Left lung (tissue), 10 donors: ENCODE data around the gene WWOX. TPM values are rescaled to one million over a fixed set of nuclear protein-coding genes. Genes with fewer than 3 reads are reported as not detected.

Experiments
- ATAC-seq: fragments of 200-7000 bp; cut with Tn5 transposase; one replicate; pipeline ENCODE4 v1.9.1; 2020; ENCODE audit warnings: moderate library complexity
- DNase-seq, 4 donors: peaks; one replicate each; pipeline ENCODE4 v3.0.0-alpha.2; 2013 to 2020
- H3K27ac ChIP-seq, 2 donors: fragments of 200-600 bp; sonication (generic) in 1 of 2; one replicate each; pipeline versions ENCODE4 v1.5.0 to v1.8.0; 2020 to 2021
- H3K27me3 ChIP-seq, 2 donors: fragments of 200-600 bp; sonication (generic) in 1 of 2; one replicate each; pipeline versions ENCODE4 v1.5.0 to v1.8.0; 2020 to 2021
- H3K36me3 ChIP-seq, 2 donors: fragments of 200-600 bp; sonication (generic) in 1 of 2; one replicate each; pipeline versions ENCODE4 v1.5.0 to v1.8.0; 2020 to 2021
- H3K4me1 ChIP-seq, 2 donors: fragments of 200-600 bp; one replicate each; pipeline ENCODE4 v1.8.0; 2021
- H3K4me3 ChIP-seq, 2 donors: fragments of 200-600 bp; sonication (generic) in 1 of 2; one replicate each; pipeline versions ENCODE4 v1.5.0 to v1.8.0; 2020 to 2021; ENCODE audit warnings: mild to moderate bottlenecking in 1 of 2
- H3K9me3 ChIP-seq, 2 donors: fragments of 200-600 bp; sonication (generic) in 1 of 2; one replicate each; pipeline versions ENCODE4 v1.5.0 to v1.8.0; 2020 to 2021
- intact Hi-C, 2 donors: fragments of 100-400 bp; cut with DNase I; formaldehyde crosslinking; loops; one replicate each; pipeline versions ENCODE4 v1.11.2 to v1.14.2; 2022
- polyA plus RNA-seq, 6 donors: library from polyadenylated mRNA; unstranded; fragments of 120-200 nt; gene quantifications; one replicate each; pipeline ENCODE4 v1.2.1, GENCODE V29; 2013; ENCODE audit not compliant: insufficient read length in 6 of 6
- total RNA-seq, 2 donors: library from RNA; stranded (reverse); fragmentation: NEBNext Ultra II Directional; extraction: Animal tissue kit (Norgen Biotek cat#: 25700); gene quantifications; one replicate each; pipeline ENCODE4 v1.2.1, GENCODE V29; 2021
- TF ChIP-seq, protein P1 (sequence below), 2 donors: fragments of 200-600 bp; sonication (generic) in 1 of 2; IDR thresholded peaks; one replicate each; pipeline versions ENCODE4 v1.5.0 to v1.8.0; 2021; ENCODE audit warnings: antibody characterized with exemption in 2 of 2
- donor health status: DM: no; HTN: yes; CAD: no.
- donor health status: DM: no; HTN: no; CAD: no.

Gene WWOX
- total and polyA plus RNA-seq, 8 donors = 17.2 to 40.3 (median 30.8) TPM

DNA sequence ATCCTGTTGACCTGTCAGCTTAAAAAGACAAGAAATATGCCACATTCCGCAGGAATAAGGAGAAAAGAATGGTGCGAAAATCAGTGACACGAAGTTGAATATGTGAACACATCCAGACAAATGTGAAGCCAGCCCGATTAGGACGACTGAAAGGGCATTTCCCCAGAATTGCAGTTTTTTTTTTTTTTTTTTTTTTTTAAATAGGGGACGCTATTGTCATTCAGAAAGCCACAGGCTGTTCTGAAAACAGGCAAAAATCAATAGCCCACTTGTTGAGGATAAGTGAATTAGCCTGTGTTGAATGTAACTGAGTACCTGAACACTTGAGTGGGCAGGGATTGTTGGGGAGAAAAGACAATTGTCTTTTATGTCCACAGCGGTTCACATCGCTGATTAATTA, 507.1 kb downstream of the WWOX start:
- TF ChIP-seq, protein P1, sequence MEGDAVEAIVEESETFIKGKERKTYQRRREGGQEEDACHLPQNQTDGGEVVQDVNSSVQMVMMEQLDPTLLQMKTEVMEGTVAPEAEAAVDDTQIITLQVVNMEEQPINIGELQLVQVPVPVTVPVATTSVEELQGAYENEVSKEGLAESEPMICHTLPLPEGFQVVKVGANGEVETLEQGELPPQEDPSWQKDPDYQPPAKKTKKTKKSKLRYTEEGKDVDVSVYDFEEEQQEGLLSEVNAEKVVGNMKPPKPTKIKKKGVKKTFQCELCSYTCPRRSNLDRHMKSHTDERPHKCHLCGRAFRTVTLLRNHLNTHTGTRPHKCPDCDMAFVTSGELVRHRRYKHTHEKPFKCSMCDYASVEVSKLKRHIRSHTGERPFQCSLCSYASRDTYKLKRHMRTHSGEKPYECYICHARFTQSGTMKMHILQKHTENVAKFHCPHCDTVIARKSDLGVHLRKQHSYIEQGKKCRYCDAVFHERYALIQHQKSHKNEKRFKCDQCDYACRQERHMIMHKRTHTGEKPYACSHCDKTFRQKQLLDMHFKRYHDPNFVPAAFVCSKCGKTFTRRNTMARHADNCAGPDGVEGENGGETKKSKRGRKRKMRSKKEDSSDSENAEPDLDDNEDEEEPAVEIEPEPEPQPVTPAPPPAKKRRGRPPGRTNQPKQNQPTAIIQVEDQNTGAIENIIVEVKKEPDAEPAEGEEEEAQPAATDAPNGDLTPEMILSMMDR (IDR thresholded peaks at IDR 0.05) = no peak
- Histone ChIP-seq H3K9me3 (no peaks in the 10 kb centered on the region), H3K4me3 (no peak overlapping the region), H3K36me3 (no peaks in the 10 kb centered on the region), H3K27ac (no peak overlapping the region), H3K4me1 (no peaks in the 10 kb centered on the region), H3K27me3 (no peaks in the 10 kb centered on the region)
- DNase-seq (no peak), ATAC-seq (no peak)
- intact Hi-C loops = no loop called here

DNA sequence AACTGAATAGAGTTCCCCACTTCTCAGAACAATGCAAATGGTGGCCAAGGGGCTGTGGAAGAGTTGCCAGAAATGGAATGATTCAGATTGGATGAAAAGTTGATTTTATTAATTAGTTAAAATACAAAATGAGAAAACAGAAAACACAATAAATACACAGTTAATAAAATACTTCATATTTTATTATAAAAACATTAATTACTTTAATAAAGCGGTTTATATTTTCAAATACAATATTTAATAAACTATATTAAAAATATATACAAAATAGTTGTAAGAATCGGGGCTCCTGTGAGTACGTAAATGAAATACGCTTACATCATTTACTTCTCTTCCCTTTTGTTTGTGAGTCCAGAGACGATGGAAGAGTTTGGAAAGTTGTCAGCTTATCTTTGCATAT, 507.6 kb downstream of the WWOX start:
- H3K4me3 ChIP-seq = no peak overlapping the region
- DNase-seq (no peak), ATAC-seq (no peak)
- H3K27ac ChIP-seq = no peak overlapping the region
- intact Hi-C loops = no loop called here
- H3K4me1 ChIP-seq = no peaks in the 10 kb centered on the region
- TF ChIP-seq, protein P1 (IDR thresholded peaks at IDR 0.05) = no peak
- no peaks in the 10 kb centered on the region for H3K9me3 ChIP-seq
- no peaks in the 10 kb centered on the region for H3K36me3 ChIP-seq
- H3K27me3 ChIP-seq = no peaks in the 10 kb centered on the region

- DNase-seq (no peak), ATAC-seq (peak; percentile 94)
- Histone ChIP-seq H3K4me3 (no peak overlapping the region), H3K9me3 (no peaks in the 10 kb centered on the region), H3K27ac (no peak overlapping the region), H3K4me1 (no peaks in the 10 kb centered on the region), H3K36me3 (no peaks in the 10 kb centered on the region), H3K27me3 (no peaks in the 10 kb centered on the region)
- intact Hi-C loops = no loop called here
- TF ChIP-seq, protein P1 (IDR thresholded peaks at IDR 0.05) = no peak
Measured at GRCh38 chr16:78607465-78607864, 508.0 kb downstream of the WWOX start.

GRCh38 chr16:78608305-78608776, 508.9 kb downstream of the WWOX start:
- Histone ChIP-seq H3K27ac (no peak overlapping the region), H3K4me3 (no peak overlapping the region), H3K27me3 (no peaks in the 10 kb centered on the region), H3K36me3 (no peaks in the 10 kb centered on the region), H3K9me3 (no peaks in the 10 kb centered on the region), H3K4me1 (no peaks in the 10 kb centered on the region)
- ATAC-seq (peak; percentile 9), DNase-seq (no peak)
- intact Hi-C loops = no loop called here
- TF ChIP-seq, protein P1 (IDR thresholded peaks at IDR 0.05) = no peak

DNA sequence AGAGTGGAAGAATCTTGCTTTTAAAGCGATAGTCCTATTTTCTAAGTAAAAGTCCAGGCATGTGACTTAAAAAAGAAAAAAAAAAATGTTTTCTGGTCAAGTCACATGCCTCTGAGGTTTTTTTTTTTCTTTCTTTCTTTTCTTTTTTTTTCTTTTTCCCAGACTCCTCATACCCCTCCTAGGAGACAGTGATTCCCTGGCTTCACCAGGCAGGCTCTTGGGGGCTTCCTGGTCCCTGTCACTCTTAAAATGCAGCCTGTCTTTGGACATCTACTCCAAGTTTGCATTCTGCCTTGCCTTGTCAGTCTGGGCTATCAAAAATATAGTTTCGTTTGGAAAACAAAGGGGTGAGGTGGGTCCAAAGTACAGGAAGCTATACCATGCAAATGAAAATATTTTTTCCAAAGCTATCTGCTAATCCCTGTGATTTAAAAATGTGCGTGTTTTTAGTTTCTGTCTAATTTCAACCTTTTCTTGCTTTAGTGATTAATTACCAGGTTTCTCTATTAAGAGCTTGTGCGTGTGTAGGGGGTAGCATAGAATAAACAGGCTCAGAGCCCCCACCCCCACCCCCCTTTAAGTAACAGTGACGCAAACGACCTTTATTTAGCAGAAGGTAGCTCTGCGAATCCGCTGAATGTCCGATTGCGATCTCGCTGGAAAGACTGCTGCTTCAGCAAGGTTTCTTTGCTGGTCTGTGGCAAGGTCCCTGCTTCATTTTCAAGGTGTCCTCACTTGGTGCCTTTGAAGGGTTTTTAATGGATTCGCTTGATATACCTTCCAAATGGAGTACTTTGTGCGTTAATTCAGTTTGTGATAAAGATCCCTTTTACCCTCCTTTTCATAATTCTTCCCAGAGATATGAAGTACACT, 510.2 kb downstream of the WWOX start:
- ATAC-seq (no peak), DNase-seq (no peak)
- TF ChIP-seq, protein P1 (IDR thresholded peaks at IDR 0.05) = no peak
- no peaks in the 10 kb centered on the region for H3K4me1 ChIP-seq
- H3K4me3 ChIP-seq = no peak overlapping the region
- no peaks in the 10 kb centered on the region for H3K36me3 ChIP-seq
- intact Hi-C loops = no loop called here
- H3K27ac ChIP-seq = no peak overlapping the region
- H3K27me3 ChIP-seq = no peaks in the 10 kb centered on the region
- H3K9me3 ChIP-seq = no peaks in the 10 kb centered on the region
